Fibroblast of villous mesenchyme (primary cell): Measurements from ENCODE around the gene ADAMTSL5. TPM values are rescaled to one million over a fixed set of nuclear protein-coding genes. Genes with fewer than 3 reads are reported as not detected.

Experiments
- DNase-seq: peaks from one replicate; pipeline ENCODE4 v3.0.0-alpha.2; 2010; ENCODE audit warnings: low read depth
- H3K4me3 ChIP-seq: 2 replicates; pipeline ENCODE4 v1.5.1; 2011; ENCODE audit warnings: low read depth, mild to moderate bottlenecking, low read length
- total RNA-seq: library from RNA; depleted of rRNA; stranded (reverse); fragments of >200 nt; gene quantifications from 2 replicates; pipeline ENCODE4 v1.2.3, GENCODE V29; 2012
- TF ChIP-seq, protein P1 (sequence below): IDR thresholded peaks from 2 replicates; pipeline ENCODE4 v1.5.1; 2012; ENCODE audit warnings: low read depth, mild to moderate bottlenecking, low read length; ENCODE audit not compliant: insufficient read depth

Gene ADAMTSL5
- total RNA-seq, 1 donor: 6.9 TPM

DNA sequence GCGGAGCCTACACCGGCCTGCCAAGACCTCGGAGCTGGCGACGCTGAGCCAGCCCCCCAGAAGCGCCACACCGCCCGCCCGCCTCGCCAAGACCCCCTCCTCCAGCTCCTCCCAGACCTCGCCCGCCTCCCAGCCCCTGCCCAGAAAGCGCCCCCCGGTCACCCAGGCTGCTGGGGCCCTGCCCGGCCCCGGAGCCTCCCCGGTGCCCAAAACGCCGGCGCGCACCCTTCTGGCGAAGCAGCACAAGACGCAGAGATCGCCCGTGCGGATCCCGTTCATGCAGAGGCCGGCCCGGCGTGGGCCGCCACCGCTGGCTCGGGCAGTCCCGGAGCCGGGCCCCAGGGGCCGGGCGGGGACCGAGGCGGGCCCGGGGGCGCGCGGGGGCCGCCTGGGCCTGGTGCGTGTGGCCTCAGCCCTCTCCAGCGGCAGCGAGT lies 44.0 kb downstream of the ADAMTSL5 start:
- peak overlapping the region; percentile 18 for H3K4me3 ChIP-seq
- TF ChIP-seq, protein P1, sequence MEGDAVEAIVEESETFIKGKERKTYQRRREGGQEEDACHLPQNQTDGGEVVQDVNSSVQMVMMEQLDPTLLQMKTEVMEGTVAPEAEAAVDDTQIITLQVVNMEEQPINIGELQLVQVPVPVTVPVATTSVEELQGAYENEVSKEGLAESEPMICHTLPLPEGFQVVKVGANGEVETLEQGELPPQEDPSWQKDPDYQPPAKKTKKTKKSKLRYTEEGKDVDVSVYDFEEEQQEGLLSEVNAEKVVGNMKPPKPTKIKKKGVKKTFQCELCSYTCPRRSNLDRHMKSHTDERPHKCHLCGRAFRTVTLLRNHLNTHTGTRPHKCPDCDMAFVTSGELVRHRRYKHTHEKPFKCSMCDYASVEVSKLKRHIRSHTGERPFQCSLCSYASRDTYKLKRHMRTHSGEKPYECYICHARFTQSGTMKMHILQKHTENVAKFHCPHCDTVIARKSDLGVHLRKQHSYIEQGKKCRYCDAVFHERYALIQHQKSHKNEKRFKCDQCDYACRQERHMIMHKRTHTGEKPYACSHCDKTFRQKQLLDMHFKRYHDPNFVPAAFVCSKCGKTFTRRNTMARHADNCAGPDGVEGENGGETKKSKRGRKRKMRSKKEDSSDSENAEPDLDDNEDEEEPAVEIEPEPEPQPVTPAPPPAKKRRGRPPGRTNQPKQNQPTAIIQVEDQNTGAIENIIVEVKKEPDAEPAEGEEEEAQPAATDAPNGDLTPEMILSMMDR: no peak
- DNase-seq: peak; percentile 34

- no peak for DNase-seq
- H3K4me3 ChIP-seq: peak overlapping the region; percentile 18
- TF ChIP-seq, protein P1: no peak
Observed at GRCh38 chr19:1468274-1468820, 44.5 kb downstream of the ADAMTSL5 start.

DNA sequence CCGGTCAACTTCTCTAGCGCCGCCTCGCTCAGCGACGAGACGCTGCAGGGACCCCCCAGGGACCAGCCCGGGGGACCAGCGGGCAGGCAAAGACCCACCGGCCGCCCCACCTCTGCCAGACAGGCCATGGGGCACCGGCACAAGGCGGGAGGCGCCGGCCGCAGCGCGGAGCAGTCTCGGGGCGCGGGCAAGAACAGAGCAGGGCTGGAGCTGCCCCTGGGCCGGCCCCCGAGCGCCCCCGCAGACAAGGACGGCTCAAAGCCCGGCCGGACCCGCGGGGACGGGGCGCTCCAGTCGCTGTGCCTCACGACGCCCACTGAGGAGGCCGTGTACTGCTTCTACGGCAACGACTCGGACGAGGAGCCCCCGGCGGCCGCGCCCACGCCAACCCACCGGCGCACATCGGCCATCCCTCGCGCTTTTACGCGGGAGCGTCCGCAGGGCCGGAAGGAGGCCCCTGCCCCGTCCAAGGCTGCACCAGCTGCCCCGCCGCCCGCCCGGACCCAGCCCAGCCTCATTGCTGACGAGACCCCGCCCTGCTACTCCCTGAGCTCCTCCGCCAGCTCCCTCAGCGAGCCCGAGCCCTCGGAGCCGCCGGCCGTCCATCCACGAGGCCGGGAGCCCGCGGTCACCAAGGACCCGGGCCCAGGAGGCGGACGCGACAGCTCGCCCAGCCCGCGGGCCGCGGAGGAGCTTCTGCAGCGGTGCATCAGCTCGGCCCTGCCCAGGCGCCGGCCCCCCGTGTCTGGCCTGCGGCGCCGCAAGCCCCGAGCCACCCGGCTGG lies 45.1 kb downstream of the ADAMTSL5 start:
- no peak overlapping the region for H3K4me3 ChIP-seq
- TF ChIP-seq, protein P1: no peak
- DNase-seq: no peak

DNA sequence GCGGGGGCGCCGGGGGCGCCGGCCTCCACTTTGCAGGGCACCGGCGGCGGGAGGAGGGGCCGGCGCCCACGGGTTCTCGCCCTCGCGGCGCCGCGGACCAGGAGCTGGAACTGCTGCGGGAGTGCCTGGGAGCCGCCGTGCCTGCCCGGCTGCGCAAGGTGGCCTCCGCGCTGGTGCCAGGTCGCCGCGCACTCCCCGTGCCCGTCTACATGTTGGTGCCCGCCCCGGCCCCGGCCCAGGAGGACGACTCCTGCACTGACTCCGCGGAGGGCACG lies 45.7 kb downstream of the ADAMTSL5 start:
- DNase-seq: no peak
- no peak overlapping the region for H3K4me3 ChIP-seq
- TF ChIP-seq, protein P1: no peak

DNA sequence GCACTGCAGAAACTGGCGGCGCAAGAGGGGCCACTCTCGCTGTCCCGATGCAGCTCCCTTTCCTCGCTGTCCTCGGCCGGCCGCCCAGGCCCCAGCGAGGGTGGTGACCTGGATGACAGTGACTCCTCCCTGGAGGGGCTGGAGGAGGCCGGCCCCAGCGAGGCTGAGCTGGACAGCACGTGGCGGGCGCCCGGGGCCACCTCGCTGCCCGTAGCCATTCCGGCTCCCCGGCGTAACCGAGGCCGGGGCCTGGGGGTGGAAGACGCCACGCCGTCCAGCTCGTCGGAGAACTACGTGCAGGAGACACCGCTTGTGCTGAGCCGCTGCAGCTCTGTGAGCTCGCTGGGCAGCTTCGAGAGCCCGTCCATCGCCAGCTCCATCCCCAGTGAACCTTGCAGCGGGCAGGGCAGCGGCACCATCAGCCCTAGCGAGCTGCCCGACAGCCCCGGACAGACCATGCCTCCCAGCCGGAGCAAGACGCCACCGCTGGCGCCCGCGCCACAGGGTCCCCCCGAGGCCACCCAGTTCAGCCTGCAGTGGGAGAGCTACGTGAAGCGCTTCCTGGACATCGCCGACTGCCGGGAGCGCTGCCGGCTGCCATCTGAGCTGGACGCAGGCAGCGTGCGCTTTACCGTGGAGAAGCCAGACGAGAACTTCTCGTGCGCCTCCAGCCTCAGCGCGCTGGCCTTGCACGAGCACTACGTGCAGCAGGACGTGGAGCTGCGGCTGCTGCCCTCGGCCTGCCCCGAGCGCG lies 46.2 kb downstream of the ADAMTSL5 start:
- DNase-seq: no peak
- TF ChIP-seq, protein P1: no peak
- H3K4me3 ChIP-seq: no peak overlapping the region

- no peak overlapping the region for H3K4me3 ChIP-seq
- TF ChIP-seq, protein P1: no peak
- DNase-seq: no peak
Observed at GRCh38 chr19:1466018-1466460, 46.8 kb downstream of the ADAMTSL5 start.
